Dendritic cell treated with granulocyte-macrophage colony-stimulating factor and Interleukin-4, amounts not matched to agents 40 ng/mL and 50 ng/mL, for 4 days (primary cell): ENCODE data around the gene SYNGR3.

Source experiments
- H3K27ac Mint-ChIP-seq: one replicate; pipeline ENCODE4 v1.8.0; 2022; ENCODE audit warnings: mild to moderate bottlenecking, mixed read lengths
- H3K27me3 Mint-ChIP-seq: one replicate; pipeline ENCODE4 v1.8.0; 2022; ENCODE audit warnings: mild to moderate bottlenecking, mixed read lengths
- H3K36me3 Mint-ChIP-seq: one replicate; pipeline ENCODE4 v1.8.0; 2022; ENCODE audit warnings: low read depth, mixed read lengths
- H3K4me1 Mint-ChIP-seq: one replicate; pipeline ENCODE4 v1.8.0; 2022; ENCODE audit warnings: low read depth, mixed read lengths
- H3K4me3 Mint-ChIP-seq: one replicate; pipeline ENCODE4 v1.8.0; 2022; ENCODE audit warnings: mild to moderate bottlenecking, moderate library complexity, mixed read lengths
- H3K9me3 Mint-ChIP-seq: one replicate; pipeline ENCODE4 v1.8.0; 2022; ENCODE audit warnings: mixed read lengths
- intact Hi-C: fragments of 100-400 bp; cut with micrococcal nuclease; formaldehyde crosslinking; loops from one replicate; pipeline ENCODE4 v1.15.0; 2022

The SYNGR3 gene

DNA sequence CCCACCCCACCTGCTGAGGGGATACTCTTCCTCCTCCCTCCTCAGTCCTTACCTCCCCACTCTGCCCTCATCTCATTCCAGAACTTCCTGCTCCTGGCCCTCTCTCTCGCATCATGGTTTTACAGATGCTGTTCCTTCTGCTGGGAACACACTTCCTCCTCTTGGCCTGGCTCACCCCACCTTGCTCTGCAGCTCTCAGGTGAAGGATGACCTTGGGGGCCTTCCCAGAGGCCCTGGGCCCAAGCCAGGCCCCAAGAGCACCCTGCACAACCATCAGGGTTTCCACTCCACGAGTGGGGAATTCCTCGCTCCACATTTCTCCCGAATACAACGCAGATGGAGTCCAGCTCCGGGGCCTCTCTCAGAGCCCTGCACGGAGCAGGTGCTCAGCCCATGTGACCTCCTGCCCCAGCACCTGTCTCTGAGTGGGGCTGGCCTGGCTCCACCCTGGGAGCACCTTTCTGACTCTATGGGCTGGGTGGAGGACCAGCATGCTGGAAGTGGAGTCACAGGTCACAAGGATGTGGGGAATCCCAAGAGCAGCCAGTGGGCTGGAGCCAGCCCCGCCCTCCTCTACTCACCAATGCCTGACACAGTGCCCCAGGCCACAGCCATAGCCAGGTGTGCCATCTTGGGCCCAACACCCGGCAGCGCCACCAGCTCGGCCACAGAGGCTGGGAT, 53.4 kb downstream of the SYNGR3 start:
- intact Hi-C loops, result no loop called here

More for the DNA sequence above, 53.4 kb downstream of the SYNGR3 start:
- Mint-ChIP-seq H3K4me1 (peaks cover 48% of the 10 kb centered on the region), H3K4me3 (no peak overlapping the region), H3K36me3 (peaks cover 15% of the 10 kb centered on the region), H3K27me3 (no peaks in the 10 kb centered on the region), H3K9me3 (no peaks in the 10 kb centered on the region), H3K27ac (peak overlapping the region; percentile 58)
